ENCODE data around the gene HSPA14.

GRCh38 chr10:14860791-14861190, 22.7 kb downstream of the HSPA14 start:
- TF ChIP-seq CTCF (IDR thresholded peaks at IDR 0.05; ENCODE audit: low read depth, low read length, missing input control) = no peak
- no peak for TF ChIP-seq EGR1 (IDR thresholded peaks at IDR 0.05; ENCODE audit: low read depth in 2 of 2)
- no peak for TF ChIP-seq FOXA1 (IDR thresholded peaks at IDR 0.05)
- no peak for TF ChIP-seq GABPA (IDR thresholded peaks at IDR 0.05 in 1 of 2, conservative IDR thresholded peaks at IDR 0.05 in 1 of 2)
